ENCODE data around the gene RRP36. TPM values are rescaled to one million over a fixed set of nuclear protein-coding genes. Genes with fewer than 3 reads are reported as not detected.

RRP36 gene
- total and polyA plus RNA-seq, 9 of the 15 experiments (the other 6 are each of a cell fraction or from before 2014, with no cell fraction given), result 27.6 to 150 (median 114) TPM

DNA sequence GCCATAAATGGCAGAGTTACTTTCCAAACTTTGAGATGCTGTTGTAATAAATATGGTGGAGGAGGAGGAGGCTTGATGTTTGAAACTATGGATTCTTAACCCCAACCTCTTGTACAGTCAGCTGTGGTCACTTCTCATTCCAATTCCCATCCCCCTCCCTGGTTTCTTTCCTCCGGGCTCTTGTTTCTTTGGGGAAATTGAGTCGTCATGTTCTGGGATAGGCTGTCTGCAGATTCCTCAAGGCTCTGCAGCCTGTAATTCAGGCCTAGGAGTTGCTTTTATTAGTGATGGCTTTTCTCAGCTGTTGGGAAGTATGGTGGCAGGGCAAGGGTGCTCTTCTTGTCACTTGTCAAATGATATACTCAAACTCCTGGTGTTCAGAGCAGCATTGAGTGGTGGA, 57.3 kb downstream of the RRP36 start:
- ChIA-PET CTCF (ENCODE audit: low intra/inter-chr PET ratio) (no interaction called here), POLR2A (interaction anchor here (0.5 to 1.3 kb wide), 3 partner anchors 17 to 1211 kb away, joined by 3 to 4 read pairs (median 3); no protein-coding TSS in a partner anchor)
- in situ Hi-C loops (cut with MboI), result no loop called here
- ATAC-seq, result no peak
- H3K4me1 ChIP-seq (replicated peaks in 1 of 2; ENCODE audit: control insufficient read depth in 2 of 2, insufficient read depth in 2 of 2, low read length in 2 of 2), result peaks cover 2 to 21% of the 10 kb centered on the region in 2 experiments; a peak in 4 of 5 replicates
- no peaks in the 10 kb centered on the region for H3K9me3 ChIP-seq (replicated peaks; ENCODE audit: control insufficient read depth, insufficient read depth, low read depth, low read length)
- H4K20me1 ChIP-seq (replicated peaks; ENCODE audit: control insufficient read depth, insufficient read depth, low read length), result peaks cover 2% of the 10 kb centered on the region; the same call in 1 of the 2 replicates
- intact Hi-C loops (cut with micrococcal nuclease), result no loop called here
- TSS peak; percentile 36 for BruUV-seq (replicated peaks)
- H3K27me3 ChIP-seq (ENCODE audit: control insufficient read depth in 2 of 2, insufficient read depth in 2 of 2, low read length in 2 of 2), result peaks cover 4 to 16% of the 10 kb centered on the region in 2 experiments; a peak in 3 of 5 replicates
- H3K9ac ChIP-seq (ENCODE audit: insufficient read depth in 1 of 2, low read depth in 2 of 2, low read length in 2 of 2), result no peak overlapping the region
- no peak for FAIRE-seq
- H3K27ac ChIP-seq (ENCODE audit: extremely low read depth, low read depth, low read length), result no peak overlapping the region
- no peaks in the 10 kb centered on the region for H3K36me3 ChIP-seq (ENCODE audit: control insufficient read depth, insufficient read depth, low read length)
- WGBS (ENCODE audit: insufficient coverage, low coverage, missing lambda C conversion rate), result 39% methylated on average over 2 of the region's 2 CpGs
- no peaks in the 10 kb centered on the region for H3K9me1 ChIP-seq (ENCODE audit: control insufficient read depth, insufficient read depth, low read length)
- no peak overlapping the region for H3K4me3 ChIP-seq
- H3K79me2 ChIP-seq (ENCODE audit: control insufficient read depth, insufficient read depth, low read length), result no peaks in the 10 kb centered on the region
- DNase-seq (ENCODE audit: extremely low read depth in 1 of 4, low spot score in 3 of 4), result no peak
- no peak overlapping the region for H2AFZ ChIP-seq (ENCODE audit: low read depth, low read length)
- no peak overlapping the region for H3K4me2 ChIP-seq (ENCODE audit: insufficient read depth, low read length)
- TF ChIP-seq, protein P1, sequence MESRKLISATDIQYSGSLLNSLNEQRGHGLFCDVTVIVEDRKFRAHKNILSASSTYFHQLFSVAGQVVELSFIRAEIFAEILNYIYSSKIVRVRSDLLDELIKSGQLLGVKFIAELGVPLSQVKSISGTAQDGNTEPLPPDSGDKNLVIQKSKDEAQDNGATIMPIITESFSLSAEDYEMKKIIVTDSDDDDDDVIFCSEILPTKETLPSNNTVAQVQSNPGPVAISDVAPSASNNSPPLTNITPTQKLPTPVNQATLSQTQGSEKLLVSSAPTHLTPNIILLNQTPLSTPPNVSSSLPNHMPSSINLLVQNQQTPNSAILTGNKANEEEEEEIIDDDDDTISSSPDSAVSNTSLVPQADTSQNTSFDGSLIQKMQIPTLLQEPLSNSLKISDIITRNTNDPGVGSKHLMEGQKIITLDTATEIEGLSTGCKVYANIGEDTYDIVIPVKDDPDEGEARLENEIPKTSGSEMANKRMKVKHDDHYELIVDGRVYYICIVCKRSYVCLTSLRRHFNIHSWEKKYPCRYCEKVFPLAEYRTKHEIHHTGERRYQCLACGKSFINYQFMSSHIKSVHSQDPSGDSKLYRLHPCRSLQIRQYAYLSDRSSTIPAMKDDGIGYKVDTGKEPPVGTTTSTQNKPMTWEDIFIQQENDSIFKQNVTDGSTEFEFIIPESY (CRISPR knock-in tag; IDR thresholded peaks at IDR 0.05), result no peak
- TF ChIP-seq ZNF785 (CRISPR knock-in tag; IDR thresholded peaks at IDR 0.05) (no peak), SAP30 (IDR thresholded peaks at IDR 0.05; ENCODE audit: borderline replicate concordance, insufficient read depth, low read depth, low read length, poor library complexity, severe bottlenecking) (no peak), CBX3 (IDR thresholded peaks at IDR 0.05; ENCODE audit: borderline replicate concordance in 1 of 2, low read length in 2 of 2) (no peak), ZNF766 (CRISPR knock-in tag; conservative IDR thresholded peaks at IDR 0.05) (no peak), ARID1B (IDR thresholded peaks at IDR 0.05) (no peak), FOSL1 (tag; conservative IDR thresholded peaks at IDR 0.05) (no peak), ZNF354B (CRISPR knock-in tag; IDR thresholded peaks at IDR 0.05) (no peak), NCOA6 (IDR thresholded peaks at IDR 0.05) (no peak), ZNF586 (CRISPR knock-in tag; conservative IDR thresholded peaks at IDR 0.05) (no peak), SRSF1 (IDR thresholded peaks at IDR 0.05; ENCODE audit: low read depth, low read length) (no peak)
- TF ChIP-seq, protein P2, sequence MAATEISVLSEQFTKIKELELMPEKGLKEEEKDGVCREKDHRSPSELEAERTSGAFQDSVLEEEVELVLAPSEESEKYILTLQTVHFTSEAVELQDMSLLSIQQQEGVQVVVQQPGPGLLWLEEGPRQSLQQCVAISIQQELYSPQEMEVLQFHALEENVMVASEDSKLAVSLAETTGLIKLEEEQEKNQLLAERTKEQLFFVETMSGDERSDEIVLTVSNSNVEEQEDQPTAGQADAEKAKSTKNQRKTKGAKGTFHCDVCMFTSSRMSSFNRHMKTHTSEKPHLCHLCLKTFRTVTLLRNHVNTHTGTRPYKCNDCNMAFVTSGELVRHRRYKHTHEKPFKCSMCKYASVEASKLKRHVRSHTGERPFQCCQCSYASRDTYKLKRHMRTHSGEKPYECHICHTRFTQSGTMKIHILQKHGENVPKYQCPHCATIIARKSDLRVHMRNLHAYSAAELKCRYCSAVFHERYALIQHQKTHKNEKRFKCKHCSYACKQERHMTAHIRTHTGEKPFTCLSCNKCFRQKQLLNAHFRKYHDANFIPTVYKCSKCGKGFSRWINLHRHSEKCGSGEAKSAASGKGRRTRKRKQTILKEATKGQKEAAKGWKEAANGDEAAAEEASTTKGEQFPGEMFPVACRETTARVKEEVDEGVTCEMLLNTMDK (IDR thresholded peaks at IDR 0.05; ENCODE audit: borderline replicate concordance, insufficient read depth, low read depth, low read length, poor library complexity, severe bottlenecking), result no peak
- TF ChIP-seq, protein P3, sequence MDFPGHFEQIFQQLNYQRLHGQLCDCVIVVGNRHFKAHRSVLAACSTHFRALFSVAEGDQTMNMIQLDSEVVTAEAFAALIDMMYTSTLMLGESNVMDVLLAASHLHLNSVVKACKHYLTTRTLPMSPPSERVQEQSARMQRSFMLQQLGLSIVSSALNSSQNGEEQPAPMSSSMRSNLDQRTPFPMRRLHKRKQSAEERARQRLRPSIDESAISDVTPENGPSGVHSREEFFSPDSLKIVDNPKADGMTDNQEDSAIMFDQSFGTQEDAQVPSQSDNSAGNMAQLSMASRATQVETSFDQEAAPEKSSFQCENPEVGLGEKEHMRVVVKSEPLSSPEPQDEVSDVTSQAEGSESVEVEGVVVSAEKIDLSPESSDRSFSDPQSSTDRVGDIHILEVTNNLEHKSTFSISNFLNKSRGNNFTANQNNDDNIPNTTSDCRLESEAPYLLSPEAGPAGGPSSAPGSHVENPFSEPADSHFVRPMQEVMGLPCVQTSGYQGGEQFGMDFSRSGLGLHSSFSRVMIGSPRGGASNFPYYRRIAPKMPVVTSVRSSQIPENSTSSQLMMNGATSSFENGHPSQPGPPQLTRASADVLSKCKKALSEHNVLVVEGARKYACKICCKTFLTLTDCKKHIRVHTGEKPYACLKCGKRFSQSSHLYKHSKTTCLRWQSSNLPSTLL (IDR thresholded peaks at IDR 0.05), result no peak
- TF ChIP-seq, protein P4, sequence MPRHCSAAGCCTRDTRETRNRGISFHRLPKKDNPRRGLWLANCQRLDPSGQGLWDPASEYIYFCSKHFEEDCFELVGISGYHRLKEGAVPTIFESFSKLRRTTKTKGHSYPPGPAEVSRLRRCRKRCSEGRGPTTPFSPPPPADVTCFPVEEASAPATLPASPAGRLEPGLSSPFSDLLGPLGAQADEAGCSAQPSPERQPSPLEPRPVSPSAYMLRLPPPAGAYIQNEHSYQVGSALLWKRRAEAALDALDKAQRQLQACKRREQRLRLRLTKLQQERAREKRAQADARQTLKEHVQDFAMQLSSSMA (CRISPR knock-in tag; IDR thresholded peaks at IDR 0.05), result no peak

Measured in K562 (cell line).